Transverse colon (tissue), 4 donors: ENCODE data around the gene RNF224. TPM values are rescaled to one million over a fixed set of nuclear protein-coding genes. Genes with fewer than 3 reads are reported as not detected.

Experiments used
- DNase-seq: peaks from one replicate; pipeline ENCODE4 v3.0.0-alpha.2; 2019
- H3K27ac ChIP-seq, 4 donors: fragments of 200-600 bp; sonication (generic); 2 replicates each; pipeline ENCODE4 v1.5.1; 2016 to 2018; ENCODE audit warnings: inconsistent platforms in 4 of 4
- H3K27me3 ChIP-seq: fragments of 200-600 bp; sonication (generic); 2 replicates; pipeline ENCODE4 v1.5.1; 2017; ENCODE audit warnings: inconsistent platforms
- H3K36me3 ChIP-seq, 4 donors: fragments of 200-600 bp; sonication (generic); 2 replicates each; pipeline ENCODE4 v1.5.1; 2017 to 2019; ENCODE audit warnings: inconsistent platforms in 4 of 4
- H3K4me1 ChIP-seq, 4 donors: fragments of 200-600 bp; sonication (generic); 2 replicates each; pipeline ENCODE4 v1.5.1; 2017 to 2020; ENCODE audit warnings: inconsistent platforms in 4 of 4
- H3K4me3 ChIP-seq, 4 donors: fragments of 200-600 bp; sonication (generic); 1 replicate in 1 of 4; 2 replicates in 3 of 4; pipeline versions ENCODE4 v1.5.1 to v1.6.1; 2017 to 2019; ENCODE audit warnings: inconsistent platforms in 4 of 4
- H3K9me3 ChIP-seq, 2 donors: fragments of 200-600 bp; sonication (generic); 2 replicates each; pipeline ENCODE4 v1.5.1; 2017 to 2019; ENCODE audit warnings: inconsistent platforms in 2 of 2
- EP300 ChIP-seq: sonication (generic); formaldehyde crosslinking; IDR thresholded peaks from one replicate; pipeline ENCODE4 v1.6.1; 2017; ENCODE audit warnings: antibody characterized with exemption, low read depth
- POLR2A ChIP-seq: fragments of 450-650 bp; IDR thresholded peaks from one replicate; pipeline ENCODE4 v1.6.1; 2016; ENCODE audit warnings: antibody characterized with exemption, mild to moderate bottlenecking, moderate library complexity
- POLR2AphosphoS5 ChIP-seq, 3 donors: sonication (generic); formaldehyde crosslinking; IDR thresholded peaks; one replicate each; pipeline ENCODE4 v1.6.1; 2016; ENCODE audit warnings: antibody characterized with exemption in 3 of 3
- WGBS, 2 donors: methylation state at CpG; one replicate each; pipeline ENCODE4 v1.1.5; 2018; ENCODE audit warnings: low coverage in 1 of 2; 5-methylcytosine and 5-hydroxymethylcytosine counted together
- in situ Hi-C, 4 donors: fragments of 200-750 bp; cut with MboI; loops; one replicate each; pipeline versions ENCODE4 v1.15.0 to v1.15.1; 2017; ENCODE audit warnings: low sequenced_read_pairs in 3 of 4, low pct_ligation_motif_present in 1 of 4, low pct_unique_long_range_greater_than_20kb in 1 of 4
- intact Hi-C: fragments of 100-400 bp; cut with DNase I; formaldehyde crosslinking; loops from one replicate; pipeline ENCODE4 v1.15.1; 2023; ENCODE audit warnings: low total_unique reads
- total RNA-seq, 4 donors: library from RNA; depleted of rRNA; stranded (reverse); fragments of >200 nt; gene quantifications; one replicate each; pipeline ENCODE4 v1.1.0, GENCODE V29; 2016
- TF ChIP-seq, protein P1 (sequence below), 5 experiments: fragments of 200-600 bp in 3 of 5; fragments of 450-650 bp in 2 of 5; sonication (generic) in 3 of 5; IDR thresholded peaks; 1 replicate in 2 of 5; 2 replicates in 3 of 5; pipeline ENCODE4 v1.5.1; 2016 to 2017; ENCODE audit warnings: antibody characterized with exemption in 5 of 5, inconsistent platforms in 3 of 5, mild to moderate bottlenecking in 2 of 5, moderate library complexity in 1 of 5

The RNF224 gene
- total RNA-seq, 4 donors from 2014 or later: not detected

DNA sequence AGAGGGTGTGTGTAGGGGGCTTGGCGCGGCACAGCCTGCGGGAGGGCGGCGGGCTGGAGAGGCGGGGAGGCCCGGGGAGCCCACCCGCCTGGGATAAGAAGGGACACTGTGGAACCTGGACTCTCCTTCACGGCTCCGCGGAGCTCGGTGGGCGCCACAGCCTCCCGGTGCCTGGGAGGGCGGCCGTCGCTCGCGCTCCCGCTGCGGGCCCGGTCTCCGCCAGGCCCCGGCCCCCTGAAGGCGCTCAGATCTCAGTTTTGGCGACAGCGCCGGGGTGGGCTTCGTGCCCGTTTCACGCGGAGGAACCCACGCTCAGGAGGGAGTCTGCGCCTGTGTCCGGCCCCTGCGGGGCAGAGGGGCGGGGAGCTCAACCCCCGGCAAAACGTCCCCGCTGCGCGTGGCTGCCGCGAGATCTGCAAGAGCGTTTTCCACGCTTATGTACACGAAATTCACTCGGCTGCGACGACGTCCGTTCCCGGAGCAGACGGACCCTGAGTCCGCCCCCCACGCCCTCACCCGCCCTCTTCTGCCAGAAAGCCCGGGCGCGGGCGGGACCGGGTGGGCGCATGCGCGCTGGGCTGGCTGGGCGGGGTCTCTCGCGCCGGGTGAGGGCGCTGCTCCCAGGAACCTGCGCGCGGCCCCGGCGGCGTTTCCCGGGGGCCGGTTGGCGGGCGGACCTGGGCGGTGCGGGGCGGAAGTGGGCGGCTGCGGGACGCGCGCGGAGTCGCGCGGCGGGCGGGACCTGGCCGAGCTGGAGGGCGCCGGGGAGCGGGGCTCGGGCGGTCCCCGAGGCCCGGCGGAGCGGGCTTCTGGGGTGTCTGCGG lies 27.5 kb downstream of the RNF224 start, which contains the start of gene NELFB:
Gene NELFB, plus strand, starts transcription at position 704 of the 824 bp plus-strand sequence.
- intact Hi-C loops: no loop called here
- Histone ChIP-seq H3K4me3 (peak within 1 kb of the TSS; percentile 90 to 98 (median 96)), H3K36me3 (peaks cover 0 to 7% (median 3%) of the 10 kb centered on the region in 4 donors), H3K27ac (peak within 1 kb of the TSS; percentile 88 to 91 (median 89)), H3K4me1 (peaks cover 21 to 31% (median 24%) of the 10 kb centered on the region in 4 donors), H3K9me3 (no peaks in the 10 kb centered on the region), H3K27me3 (no peaks in the 10 kb centered on the region)
- in situ Hi-C loops: no loop called here
- peak; percentile 97 for DNase-seq
- WGBS, 2 donors: 2% methylated on average over 70 of the region's 105 CpGs; no CpG with 5 or more reads in 1 of the 2 donors
- TF ChIP-seq POLR2A (peak; percentile 80), EP300 (no peak), POLR2AphosphoS5 (IDR thresholded peaks at IDR 0.05) (peak; percentile 86 to 93 (median 93))
- TF ChIP-seq, protein P1, sequence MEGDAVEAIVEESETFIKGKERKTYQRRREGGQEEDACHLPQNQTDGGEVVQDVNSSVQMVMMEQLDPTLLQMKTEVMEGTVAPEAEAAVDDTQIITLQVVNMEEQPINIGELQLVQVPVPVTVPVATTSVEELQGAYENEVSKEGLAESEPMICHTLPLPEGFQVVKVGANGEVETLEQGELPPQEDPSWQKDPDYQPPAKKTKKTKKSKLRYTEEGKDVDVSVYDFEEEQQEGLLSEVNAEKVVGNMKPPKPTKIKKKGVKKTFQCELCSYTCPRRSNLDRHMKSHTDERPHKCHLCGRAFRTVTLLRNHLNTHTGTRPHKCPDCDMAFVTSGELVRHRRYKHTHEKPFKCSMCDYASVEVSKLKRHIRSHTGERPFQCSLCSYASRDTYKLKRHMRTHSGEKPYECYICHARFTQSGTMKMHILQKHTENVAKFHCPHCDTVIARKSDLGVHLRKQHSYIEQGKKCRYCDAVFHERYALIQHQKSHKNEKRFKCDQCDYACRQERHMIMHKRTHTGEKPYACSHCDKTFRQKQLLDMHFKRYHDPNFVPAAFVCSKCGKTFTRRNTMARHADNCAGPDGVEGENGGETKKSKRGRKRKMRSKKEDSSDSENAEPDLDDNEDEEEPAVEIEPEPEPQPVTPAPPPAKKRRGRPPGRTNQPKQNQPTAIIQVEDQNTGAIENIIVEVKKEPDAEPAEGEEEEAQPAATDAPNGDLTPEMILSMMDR (IDR thresholded peaks at IDR 0.05): no peak

DNA sequence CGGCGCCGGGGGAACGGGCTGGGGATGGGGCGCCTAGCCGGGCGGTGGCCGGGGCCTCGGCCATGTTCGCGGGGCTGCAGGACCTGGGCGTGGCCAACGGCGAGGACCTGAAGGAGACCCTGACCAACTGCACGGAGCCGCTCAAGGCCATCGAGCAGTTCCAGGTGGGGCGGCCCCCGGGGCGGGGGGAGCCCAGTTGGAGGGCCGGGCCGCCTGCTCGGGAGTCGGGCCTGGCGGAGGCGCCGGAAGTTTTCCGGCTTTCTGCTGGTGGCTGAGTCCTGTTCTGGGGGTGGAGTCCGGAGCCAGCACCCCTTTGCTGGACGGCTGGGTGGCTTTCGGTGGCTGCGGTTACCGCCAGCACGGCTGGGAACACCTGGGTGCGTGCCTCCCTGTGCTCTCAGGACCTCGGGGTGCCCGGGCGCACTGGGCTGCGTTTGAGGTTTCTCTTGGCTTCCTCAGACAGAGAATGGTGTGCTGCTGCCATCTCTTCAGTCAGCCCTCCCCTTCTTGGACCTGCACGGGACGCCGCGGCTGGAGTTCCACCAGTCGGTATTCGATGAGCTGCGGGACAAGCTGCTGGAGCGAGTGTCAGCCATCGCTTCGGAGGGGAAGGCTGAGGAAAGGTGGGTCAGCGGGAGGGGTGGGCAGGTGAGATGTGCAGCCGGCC lies 28.3 kb downstream of the RNF224 start:
- peak; percentile 6 for TF ChIP-seq POLR2A
- TF ChIP-seq POLR2AphosphoS5 (IDR thresholded peaks at IDR 0.05): no peak
- no peak for TF ChIP-seq EP300
- Histone ChIP-seq H3K27ac (peak overlapping the region; percentile 88 to 91 (median 89)), H3K4me1 (peaks cover 21 to 31% (median 24%) of the 10 kb centered on the region in 4 donors), H3K36me3 (peaks cover 0 to 7% (median 3%) of the 10 kb centered on the region in 4 donors), H3K4me3 (peak overlapping the region; percentile 90 to 98 (median 96)), H3K27me3 (no peaks in the 10 kb centered on the region), H3K9me3 (no peaks in the 10 kb centered on the region)
- in situ Hi-C loops (no loop called here), intact Hi-C loops (no loop called here)
- DNase-seq: peak; percentile 60
- WGBS, 2 donors: 1% methylated on average over 45 of the region's 51 CpGs; no CpG with 5 or more reads in 1 of the 2 donors

DNA sequence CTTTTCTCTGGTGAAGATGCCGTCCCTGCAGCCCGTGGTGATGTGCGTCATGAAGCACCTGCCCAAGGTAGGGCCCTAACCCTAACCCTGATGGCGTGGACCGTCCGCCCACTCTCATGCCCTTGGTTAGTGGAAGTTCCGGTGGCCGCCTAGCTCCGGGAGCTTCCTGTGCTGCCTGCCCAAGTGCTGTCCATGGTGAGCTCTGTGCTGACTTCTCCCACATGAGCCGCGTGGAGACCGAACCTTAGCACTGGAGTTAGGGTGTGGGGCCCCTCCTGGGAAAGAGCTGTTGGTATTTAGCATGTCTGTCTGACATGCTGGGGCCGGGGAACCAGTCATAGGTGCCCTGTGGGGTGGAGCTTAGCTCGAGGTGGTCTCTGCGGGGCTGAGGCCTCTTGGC lies 29.1 kb downstream of the RNF224 start:
- peak overlapping the region in 1 of 4 donors; percentile 90 for H3K27ac ChIP-seq
- TF ChIP-seq EP300 (no peak), POLR2A (no peak)
- TF ChIP-seq, protein P1 (IDR thresholded peaks at IDR 0.05): no peak

DNA sequence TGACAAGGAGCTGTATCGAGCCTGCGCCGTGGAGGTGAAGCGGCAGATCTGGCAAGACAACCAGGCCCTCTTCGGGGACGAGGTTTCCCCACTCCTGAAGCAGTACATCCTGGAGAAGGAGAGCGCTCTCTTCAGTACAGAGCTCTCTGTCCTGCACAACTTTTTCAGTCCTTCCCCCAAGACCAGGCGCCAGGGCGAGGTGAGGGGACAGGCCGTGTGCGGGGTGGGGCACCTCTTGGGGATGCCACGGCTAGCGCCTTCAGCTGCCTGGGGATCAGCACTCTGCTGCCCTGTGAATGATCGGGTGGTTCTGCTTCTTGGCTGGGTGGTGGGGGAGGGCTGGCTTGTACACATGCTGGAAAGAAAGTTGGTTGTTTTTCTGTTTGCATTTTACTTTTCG lies 29.6 kb downstream of the RNF224 start:
- in situ Hi-C loops (no loop called here), intact Hi-C loops (no loop called here)
- Histone ChIP-seq H3K27me3 (no peaks in the 10 kb centered on the region), H3K9me3 (no peaks in the 10 kb centered on the region), H3K4me3 (peak overlapping the region in 1 of 4 donors; percentile 98), H3K4me1 (peaks cover 21 to 31% (median 24%) of the 10 kb centered on the region in 4 donors), H3K36me3 (peaks cover 0 to 7% (median 3%) of the 10 kb centered on the region in 4 donors), H3K27ac (no peak overlapping the region)
- 89 to 93% methylated on average over 3 to 15 of the region's 15 CpGs for WGBS, 2 donors
- no peak for TF ChIP-seq POLR2A
- no peak for TF ChIP-seq EP300
- TF ChIP-seq POLR2AphosphoS5 (IDR thresholded peaks at IDR 0.05): no peak
- TF ChIP-seq, protein P1 (IDR thresholded peaks at IDR 0.05): no peak
- no peak for DNase-seq

More for the DNA sequence above, 29.1 kb downstream of the RNF224 start:
- no peaks in the 10 kb centered on the region for H3K27me3 ChIP-seq
- 82% methylated on average over 15 of the region's 15 CpGs; no CpG with 5 or more reads in 1 of the 2 donors for WGBS, 2 donors
- H3K4me3 ChIP-seq: peak overlapping the region in 2 of 4 donors; percentile 93 to 98
- in situ Hi-C loops (no loop called here), intact Hi-C loops (no loop called here)
- peaks cover 21 to 31% (median 24%) of the 10 kb centered on the region in 4 donors for H3K4me1 ChIP-seq
- peaks cover 0 to 7% (median 3%) of the 10 kb centered on the region in 4 donors for H3K36me3 ChIP-seq
- H3K9me3 ChIP-seq: no peaks in the 10 kb centered on the region
- DNase-seq: no peak
